Loucy (cell line): ENCODE data around the gene YAF2.
A peak's percentile ranks its signal among the peaks of the same experiment; 100 is the strongest.

Experiments
- H2AFZ ChIP-seq: fragments of 200-600 bp; sonication (generic); 2 replicates; pipeline ENCODE4 v1.6.0; 2016; ENCODE audit warnings: antibody characterized with exemption, mild to moderate bottlenecking, low read length, moderate library complexity
- H3F3A ChIP-seq: fragments of 200-600 bp; 2 replicates; pipeline ENCODE4 v1.6.0; 2016; ENCODE audit warnings: antibody characterized with exemption, low read depth, mild to moderate bottlenecking
- H3K27me3 ChIP-seq: fragments of 200-600 bp; sonication (generic); 2 replicates; pipeline ENCODE4 v1.6.1; 2014; ENCODE audit warnings: low read length, mild to moderate bottlenecking; ENCODE audit not compliant: insufficient read depth, poor library complexity, severe bottlenecking
- H3K36me3 ChIP-seq: fragments of 200-600 bp; sonication (generic); 2 replicates; pipeline ENCODE4 v1.6.1; 2016; ENCODE audit warnings: low read length; ENCODE audit not compliant: insufficient read depth
- H3K4me1 ChIP-seq: fragments of 200-600 bp; sonication (generic); 2 replicates; pipeline ENCODE4 v1.5.1; 2014; ENCODE audit warnings: low read length, mild to moderate bottlenecking; ENCODE audit not compliant: insufficient read depth, poor library complexity, severe bottlenecking
- H3K4me2 ChIP-seq: fragments of 200-600 bp; sonication (generic); 2 replicates; pipeline ENCODE4 v1.6.0; 2014; ENCODE audit warnings: antibody characterized with exemption, low read length, low read depth, mild to moderate bottlenecking; ENCODE audit not compliant: poor library complexity, severe bottlenecking
- H3K4me3 ChIP-seq: fragments of 200-600 bp; sonication (generic); 2 replicates; pipeline ENCODE4 v1.5.1; 2014; ENCODE audit warnings: low read length, mild to moderate bottlenecking, mixed read lengths; ENCODE audit not compliant: poor library complexity, severe bottlenecking
- H3K79me2 ChIP-seq: fragments of 200-600 bp; sonication (generic); 2 replicates; pipeline ENCODE4 v1.6.1; 2014; ENCODE audit warnings: low read length; ENCODE audit not compliant: insufficient read depth
- H3K9ac ChIP-seq: fragments of 200-600 bp; sonication (generic); 2 replicates; pipeline ENCODE4 v1.6.0; 2014; ENCODE audit warnings: mild to moderate bottlenecking, low read depth, low read length, moderate library complexity; ENCODE audit not compliant: poor library complexity, severe bottlenecking
- H3K9me2 ChIP-seq: fragments of 200-600 bp; sonication (generic); replicated peaks from 2 replicates; pipeline ENCODE4 v1.6.1; 2016; ENCODE audit warnings: low read depth, low read length, mixed read lengths
- H3K9me3 ChIP-seq: fragments of 200-600 bp; sonication (generic); 2 replicates; pipeline ENCODE4 v1.6.1; 2014; ENCODE audit warnings: mild to moderate bottlenecking, antibody characterized with exemption, low read length, low read depth; ENCODE audit not compliant: insufficient read depth
- H4K20me1 ChIP-seq: fragments of 200-600 bp; sonication (generic); 2 replicates; pipeline ENCODE4 v1.6.0; 2014; ENCODE audit warnings: antibody characterized with exemption, low read length, mild to moderate bottlenecking; ENCODE audit not compliant: insufficient read depth, poor library complexity, severe bottlenecking
- EZH2phosphoT487 ChIP-seq: fragments of 200-600 bp; IDR thresholded peaks from 2 replicates; pipeline ENCODE4 v1.6.1; 2018; ENCODE audit warnings: antibody characterized with exemption, mild to moderate bottlenecking, moderate library complexity, borderline replicate concordance
- TF ChIP-seq, protein P1 (sequence below): fragments of 200-600 bp; sonication (generic); conservative IDR thresholded peaks from 2 replicates; pipeline ENCODE4 v1.5.1; 2014; ENCODE audit warnings: mild to moderate bottlenecking, antibody characterized with exemption, low read length

Gene YAF2

DNA sequence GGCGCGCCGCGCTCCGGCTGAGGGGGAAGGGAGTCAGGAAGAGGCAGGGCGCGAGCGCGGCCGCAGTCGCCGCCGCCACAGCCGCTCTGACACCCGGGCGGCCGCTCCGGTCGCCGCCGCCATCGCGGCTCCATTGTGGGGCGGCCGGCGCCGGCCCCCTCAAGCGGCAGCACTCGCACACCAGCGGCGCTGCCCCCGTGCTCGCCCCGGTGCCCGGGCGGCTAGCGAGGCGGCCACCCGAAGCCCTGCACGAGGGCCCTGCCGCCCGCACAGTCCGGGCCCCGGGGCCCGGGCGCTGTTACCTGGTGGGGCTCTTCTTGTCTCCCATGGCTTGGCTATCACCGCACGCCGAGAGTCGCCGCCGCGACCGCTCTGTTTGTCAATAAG is 202 bp downstream of the YAF2 start:
- no peak for TF ChIP-seq EZH2phosphoT487
- TF ChIP-seq, protein P1, sequence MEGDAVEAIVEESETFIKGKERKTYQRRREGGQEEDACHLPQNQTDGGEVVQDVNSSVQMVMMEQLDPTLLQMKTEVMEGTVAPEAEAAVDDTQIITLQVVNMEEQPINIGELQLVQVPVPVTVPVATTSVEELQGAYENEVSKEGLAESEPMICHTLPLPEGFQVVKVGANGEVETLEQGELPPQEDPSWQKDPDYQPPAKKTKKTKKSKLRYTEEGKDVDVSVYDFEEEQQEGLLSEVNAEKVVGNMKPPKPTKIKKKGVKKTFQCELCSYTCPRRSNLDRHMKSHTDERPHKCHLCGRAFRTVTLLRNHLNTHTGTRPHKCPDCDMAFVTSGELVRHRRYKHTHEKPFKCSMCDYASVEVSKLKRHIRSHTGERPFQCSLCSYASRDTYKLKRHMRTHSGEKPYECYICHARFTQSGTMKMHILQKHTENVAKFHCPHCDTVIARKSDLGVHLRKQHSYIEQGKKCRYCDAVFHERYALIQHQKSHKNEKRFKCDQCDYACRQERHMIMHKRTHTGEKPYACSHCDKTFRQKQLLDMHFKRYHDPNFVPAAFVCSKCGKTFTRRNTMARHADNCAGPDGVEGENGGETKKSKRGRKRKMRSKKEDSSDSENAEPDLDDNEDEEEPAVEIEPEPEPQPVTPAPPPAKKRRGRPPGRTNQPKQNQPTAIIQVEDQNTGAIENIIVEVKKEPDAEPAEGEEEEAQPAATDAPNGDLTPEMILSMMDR: no peak
- peaks cover 52% of the 10 kb centered on the region for H3K4me1 ChIP-seq
- H4K20me1 ChIP-seq: peaks cover 43% of the 10 kb centered on the region
- peak overlapping the region; percentile 98 for H3K4me3 ChIP-seq
- no peaks in the 10 kb centered on the region for H3K9me2 ChIP-seq
- no peaks in the 10 kb centered on the region for H3K9me3 ChIP-seq
- no peaks in the 10 kb centered on the region for H3F3A ChIP-seq
- no peak overlapping the region for H3K4me2 ChIP-seq
- peak overlapping the region; percentile 93 for H3K9ac ChIP-seq
- H2AFZ ChIP-seq: peak overlapping the region; percentile 46; the same call in 1 of the 2 replicates
- H3K27me3 ChIP-seq: no peaks in the 10 kb centered on the region
- peaks cover 4% of the 10 kb centered on the region; the same call in 1 of the 2 replicates for H3K36me3 ChIP-seq
- peaks cover 59% of the 10 kb centered on the region for H3K79me2 ChIP-seq

DNA sequence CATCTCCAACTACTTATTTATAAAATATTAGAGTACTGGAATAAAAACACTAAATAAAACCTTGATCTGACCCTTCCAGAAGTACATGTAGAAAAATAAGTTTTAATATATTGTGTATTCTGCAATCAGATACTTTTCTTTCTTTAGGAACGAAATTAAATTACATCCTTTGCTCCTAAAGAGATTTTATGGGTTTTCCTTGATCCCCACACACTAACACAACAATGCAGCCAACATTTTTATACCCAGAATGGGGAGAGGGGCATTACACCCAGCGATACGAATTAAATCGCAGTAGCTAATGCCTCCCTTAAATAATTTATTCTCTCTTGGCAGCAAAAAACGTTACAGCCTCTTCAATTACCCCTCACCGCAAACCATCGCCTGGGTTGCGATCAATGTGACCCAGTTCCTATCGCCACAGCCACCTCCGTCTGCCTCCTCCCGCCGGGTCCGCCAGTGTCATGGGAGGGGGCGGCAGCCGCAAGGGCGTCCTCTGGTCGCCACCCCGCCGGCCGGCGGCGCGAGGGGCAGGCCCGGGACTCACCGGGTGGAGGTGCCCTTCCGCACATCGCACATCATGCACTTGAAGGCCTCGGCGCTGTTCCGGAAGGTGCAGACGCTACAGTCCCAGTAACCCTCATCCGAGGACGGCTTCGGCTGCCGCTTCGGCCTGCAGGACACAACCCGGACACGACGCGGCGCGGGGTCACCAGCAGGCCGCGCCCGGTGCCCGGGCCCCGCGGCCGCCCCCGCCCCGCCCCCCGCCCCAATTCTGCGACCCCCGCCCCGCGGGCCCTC is 796 bp downstream of the YAF2 start:
- Histone ChIP-seq H3K4me3 (peak overlapping the region; percentile 98), H3K27me3 (no peaks in the 10 kb centered on the region), H3K4me1 (peaks cover 58% of the 10 kb centered on the region), H3F3A (no peaks in the 10 kb centered on the region), H3K9me3 (no peaks in the 10 kb centered on the region), H3K9me2 (no peaks in the 10 kb centered on the region), H3K79me2 (peaks cover 65% of the 10 kb centered on the region), H3K36me3 (peaks cover 4% of the 10 kb centered on the region; the same call in 1 of the 2 replicates), H3K9ac (peak overlapping the region; percentile 75), H2AFZ (no peak overlapping the region), H4K20me1 (peaks cover 49% of the 10 kb centered on the region), H3K4me2 (peak overlapping the region; percentile 85)
- TF ChIP-seq, protein P1: peak; percentile 51
- TF ChIP-seq EZH2phosphoT487: no peak

DNA sequence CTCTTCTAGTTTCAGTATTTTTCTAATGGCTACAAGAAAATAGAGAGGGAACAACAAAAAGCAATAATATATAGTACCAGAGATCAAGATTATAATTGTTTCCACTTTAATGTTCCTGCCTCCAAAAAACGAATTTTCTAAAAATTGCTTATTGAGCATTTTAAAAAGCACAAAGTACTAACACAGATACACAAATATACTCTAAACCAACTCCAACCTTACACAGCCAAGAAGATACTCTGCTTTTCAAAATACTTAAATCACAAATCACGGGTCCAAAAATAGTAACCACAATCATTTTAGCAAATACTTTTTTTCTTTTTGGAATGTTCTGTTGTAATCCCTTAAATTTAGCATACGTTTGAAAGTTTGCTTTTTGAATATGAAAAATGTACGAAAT is 2.0 kb downstream of the YAF2 start:
- no peak for TF ChIP-seq EZH2phosphoT487
- TF ChIP-seq, protein P1: no peak
- Histone ChIP-seq H2AFZ (no peak overlapping the region), H3K79me2 (peaks cover 77% of the 10 kb centered on the region), H3F3A (no peaks in the 10 kb centered on the region), H3K36me3 (peaks cover 4% of the 10 kb centered on the region; the same call in 1 of the 2 replicates), H3K4me3 (peak overlapping the region; percentile 98), H3K27me3 (no peaks in the 10 kb centered on the region), H3K9ac (peak overlapping the region; percentile 75), H3K4me1 (peaks cover 70% of the 10 kb centered on the region), H3K9me2 (no peaks in the 10 kb centered on the region), H3K4me2 (peak overlapping the region; percentile 85), H3K9me3 (no peaks in the 10 kb centered on the region), H4K20me1 (peaks cover 61% of the 10 kb centered on the region)
